SK-N-DZ (cell line): Measurements from ENCODE around the gene OPN3.

ENCODE experiments used
- DNase-seq: peaks from one replicate; pipeline ENCODE4 v3.0.0-alpha.2; 2015; ENCODE audit warnings: low spot score

Gene OPN3

GRCh38 chr1:241617426-241617825 lies 22.7 kb downstream of the OPN3 start:
- no peak for DNase-seq

- no peak for DNase-seq
Measured at GRCh38 chr1:241615043-241615974, 24.9 kb downstream of the OPN3 start.

- DNase-seq: no peak
Measured at GRCh38 chr1:241614572-241614971, 25.6 kb downstream of the OPN3 start.

- DNase-seq: no peak
Measured at GRCh38 chr1:241614144-241614543, 26.0 kb downstream of the OPN3 start.

GRCh38 chr1:241612533-241613477 lies 27.4 kb downstream of the OPN3 start:
- no peak for DNase-seq

GRCh38 chr1:241611736-241612135 lies 28.4 kb downstream of the OPN3 start:
- DNase-seq: no peak

- DNase-seq: peak; percentile 76
Measured at GRCh38 chr1:241611063-241611462, 29.1 kb downstream of the OPN3 start.

- no peak for DNase-seq
Measured at GRCh38 chr1:241610056-241610815, 29.9 kb downstream of the OPN3 start.

GRCh38 chr1:241608379-241609033 lies 31.7 kb downstream of the OPN3 start:
- DNase-seq: no peak

- DNase-seq: no peak
Measured at GRCh38 chr1:241607497-241607896, 32.7 kb downstream of the OPN3 start.

- DNase-seq: no peak
Measured at GRCh38 chr1:241606544-241606943, 33.6 kb downstream of the OPN3 start.

- peak; percentile 19 for DNase-seq
Measured at GRCh38 chr1:241605146-241605805, 34.9 kb downstream of the OPN3 start.

- DNase-seq: no peak
Measured at GRCh38 chr1:241603731-241604245, 36.4 kb downstream of the OPN3 start.

- DNase-seq: no peak
Measured at GRCh38 chr1:241600496-241600901, 39.7 kb downstream of the OPN3 start.

- no peak for DNase-seq
Measured at GRCh38 chr1:241598249-241598648, 41.9 kb downstream of the OPN3 start.

- DNase-seq: no peak
Measured at GRCh38 chr1:241596633-241597032, 43.5 kb downstream of the OPN3 start.

GRCh38 chr1:241593186-241593585 lies 47.0 kb downstream of the OPN3 start:
- DNase-seq: no peak

- DNase-seq: no peak
Measured at GRCh38 chr1:241592273-241592958, 47.8 kb downstream of the OPN3 start.

GRCh38 chr1:241591736-241592135 lies 48.4 kb downstream of the OPN3 start:
- no peak for DNase-seq

- DNase-seq: no peak
Measured at GRCh38 chr1:241591317-241591716, 48.9 kb downstream of the OPN3 start.
